Measurements from ENCODE around the gene CTNNBL1.

The CTNNBL1 gene

GRCh38 chr20:37866051-37866450 is 172.2 kb downstream of the CTNNBL1 start:
- H3K4me2 ChIP-seq (ENCODE audit: low read length, poor library complexity, severe bottlenecking) = no peak overlapping the region
- no peak overlapping the region for H3K4ac ChIP-seq (ENCODE audit: low read depth in 1 of 2, low read length in 2 of 2)
- peaks cover 36 to 51% of the 10 kb centered on the region in 2 experiments for H3K36me3 ChIP-seq (ENCODE audit: control insufficient read depth in 1 of 2, insufficient read depth in 2 of 2, low read depth in 1 of 2, low read length in 2 of 2)
- H2AFZ ChIP-seq (ENCODE audit: low read depth, low read length) = no peak overlapping the region
- no peak overlapping the region for H3K23ac ChIP-seq (ENCODE audit: low read length in 2 of 2)
- H2BK12ac ChIP-seq (ENCODE audit: low read length in 2 of 2) = no peak overlapping the region
- H3K27me3 ChIP-seq (ENCODE audit: control insufficient read depth in 1 of 2, insufficient read depth in 1 of 2, low read length in 2 of 2) = no peaks in the 10 kb centered on the region
- no peaks in the 10 kb centered on the region for H3K9me3 ChIP-seq (ENCODE audit: control insufficient read depth, low read length)
- H3K4me3 ChIP-seq (ENCODE audit: insufficient read depth in 1 of 2, low read depth in 1 of 2, low read length in 2 of 2) = no peak overlapping the region
- no peak overlapping the region for H2BK15ac ChIP-seq (ENCODE audit: low read depth, poor library complexity, severe bottlenecking)
- H2AK5ac ChIP-seq (ENCODE audit: low read length, severe bottlenecking) = no peak overlapping the region
- H3K9ac ChIP-seq (ENCODE audit: low read length) = no peak overlapping the region
- H3K18ac ChIP-seq (ENCODE audit: low read depth in 1 of 2, low read length in 2 of 2) = no peak overlapping the region
- WGBS = 96% methylated on average over 9 of the region's 10 CpGs
- H3K4me1 ChIP-seq (ENCODE audit: control insufficient read depth, insufficient read depth, low read depth, low read length) = peaks cover 1% of the 10 kb centered on the region
- no peak for DNase-seq
- no peak overlapping the region for H3K27ac ChIP-seq (ENCODE audit: low read length, poor library complexity, severe bottlenecking)
- no peak overlapping the region for H4K91ac ChIP-seq (ENCODE audit: low read length)
- H4K8ac ChIP-seq (ENCODE audit: low read length) = no peak overlapping the region
- no peaks in the 10 kb centered on the region for H3K79me1 ChIP-seq (replicated peaks; ENCODE audit: low read length, poor library complexity, severe bottlenecking)
- H3K14ac ChIP-seq (ENCODE audit: low read length in 2 of 2) = no peak overlapping the region
- no peak overlapping the region for H2BK120ac ChIP-seq (ENCODE audit: low read depth, low read length)
- H2BK5ac ChIP-seq (ENCODE audit: low read depth, low read length, poor library complexity, severe bottlenecking) = no peak overlapping the region

GRCh38 chr20:37867289-37868195 is 173.7 kb downstream of the CTNNBL1 start:
- Histone ChIP-seq H2AK5ac (ENCODE audit: low read length, severe bottlenecking) (no peak overlapping the region), H3K9me3 (ENCODE audit: control insufficient read depth, low read length) (no peaks in the 10 kb centered on the region), H3K27me3 (ENCODE audit: control insufficient read depth in 1 of 2, insufficient read depth in 1 of 2, low read length in 2 of 2) (no peaks in the 10 kb centered on the region), H2BK120ac (ENCODE audit: low read depth, low read length) (no peak overlapping the region), H3K27ac (ENCODE audit: low read length, poor library complexity, severe bottlenecking) (no peak overlapping the region), H4K91ac (ENCODE audit: low read length) (no peak overlapping the region), H3K79me1 (replicated peaks; ENCODE audit: low read length, poor library complexity, severe bottlenecking) (no peaks in the 10 kb centered on the region), H2BK15ac (ENCODE audit: low read depth, poor library complexity, severe bottlenecking) (no peak overlapping the region), H4K8ac (ENCODE audit: low read length) (no peak overlapping the region), H3K36me3 (ENCODE audit: control insufficient read depth in 1 of 2, insufficient read depth in 2 of 2, low read depth in 1 of 2, low read length in 2 of 2) (peaks cover 45 to 50% of the 10 kb centered on the region in 2 experiments), H3K4me2 (ENCODE audit: low read length, poor library complexity, severe bottlenecking) (no peak overlapping the region), H2AFZ (ENCODE audit: low read depth, low read length) (no peak overlapping the region), H3K4me3 (ENCODE audit: insufficient read depth in 1 of 2, low read depth in 1 of 2, low read length in 2 of 2) (no peak overlapping the region), H2BK12ac (ENCODE audit: low read length in 2 of 2) (no peak overlapping the region), H3K18ac (ENCODE audit: low read depth in 1 of 2, low read length in 2 of 2) (no peak overlapping the region), H3K4ac (ENCODE audit: low read depth in 1 of 2, low read length in 2 of 2) (no peak overlapping the region), H3K9ac (ENCODE audit: low read length) (no peak overlapping the region), H3K23ac (ENCODE audit: low read length in 2 of 2) (no peak overlapping the region), H3K4me1 (ENCODE audit: control insufficient read depth, insufficient read depth, low read depth, low read length) (peaks cover 1% of the 10 kb centered on the region), H3K14ac (ENCODE audit: low read length in 2 of 2) (no peak overlapping the region), H2BK5ac (ENCODE audit: low read depth, low read length, poor library complexity, severe bottlenecking) (no peak overlapping the region)
- peak; percentile 11 for DNase-seq
- WGBS = 93% methylated on average over 12 of the region's 15 CpGs

DNA sequence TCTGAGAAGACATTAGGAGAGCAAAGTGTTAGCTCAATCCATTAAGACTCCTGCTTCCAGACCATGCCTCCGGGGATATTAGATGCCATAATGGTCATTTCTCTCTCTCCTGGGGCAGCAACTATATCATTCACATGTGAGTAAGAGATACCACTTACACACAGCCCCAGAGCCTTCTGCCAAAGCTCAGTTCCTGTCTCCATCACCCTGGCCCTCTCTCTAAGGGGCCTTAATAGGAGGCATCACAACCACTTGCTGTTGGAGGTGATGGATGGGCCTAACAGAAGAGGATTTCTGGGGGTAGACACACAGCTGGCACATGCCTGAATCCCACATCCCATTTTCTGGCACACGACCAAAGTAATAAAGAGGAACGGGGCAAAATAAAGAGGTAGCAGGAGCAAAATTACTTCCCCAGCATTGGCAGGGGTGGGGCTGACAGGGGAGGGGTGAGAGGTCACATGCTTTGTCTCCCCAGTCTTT is 175.1 kb downstream of the CTNNBL1 start:
- H3K23ac ChIP-seq (ENCODE audit: low read length in 2 of 2) = no peak overlapping the region
- no peaks in the 10 kb centered on the region for H3K9me3 ChIP-seq (ENCODE audit: control insufficient read depth, low read length)
- no peak overlapping the region for H2BK15ac ChIP-seq (ENCODE audit: low read depth, poor library complexity, severe bottlenecking)
- H2AFZ ChIP-seq (ENCODE audit: low read depth, low read length) = no peak overlapping the region
- no peak overlapping the region for H3K4ac ChIP-seq (ENCODE audit: low read depth in 1 of 2, low read length in 2 of 2)
- no peak overlapping the region for H4K8ac ChIP-seq (ENCODE audit: low read length)
- H2BK120ac ChIP-seq (ENCODE audit: low read depth, low read length) = no peak overlapping the region
- no peaks in the 10 kb centered on the region for H3K79me1 ChIP-seq (replicated peaks; ENCODE audit: low read length, poor library complexity, severe bottlenecking)
- peaks cover 44 to 50% of the 10 kb centered on the region in 2 experiments for H3K36me3 ChIP-seq (ENCODE audit: control insufficient read depth in 1 of 2, insufficient read depth in 2 of 2, low read depth in 1 of 2, low read length in 2 of 2)
- no peak overlapping the region for H3K4me2 ChIP-seq (ENCODE audit: low read length, poor library complexity, severe bottlenecking)
- peaks cover 1% of the 10 kb centered on the region for H3K4me1 ChIP-seq (ENCODE audit: control insufficient read depth, insufficient read depth, low read depth, low read length)
- no peak overlapping the region for H4K91ac ChIP-seq (ENCODE audit: low read length)
- WGBS = 90% methylated on average over 3 of the region's 3 CpGs
- H3K14ac ChIP-seq (ENCODE audit: low read length in 2 of 2) = no peak overlapping the region
- H2BK5ac ChIP-seq (ENCODE audit: low read depth, low read length, poor library complexity, severe bottlenecking) = no peak overlapping the region
- H3K9ac ChIP-seq (ENCODE audit: low read length) = no peak overlapping the region
- no peak overlapping the region for H3K18ac ChIP-seq (ENCODE audit: low read depth in 1 of 2, low read length in 2 of 2)
- H3K27me3 ChIP-seq (ENCODE audit: control insufficient read depth in 1 of 2, insufficient read depth in 1 of 2, low read length in 2 of 2) = no peaks in the 10 kb centered on the region
- no peak overlapping the region for H2BK12ac ChIP-seq (ENCODE audit: low read length in 2 of 2)
- H3K27ac ChIP-seq (ENCODE audit: low read length, poor library complexity, severe bottlenecking) = no peak overlapping the region
- no peak overlapping the region for H2AK5ac ChIP-seq (ENCODE audit: low read length, severe bottlenecking)
- H3K4me3 ChIP-seq (ENCODE audit: insufficient read depth in 1 of 2, low read depth in 1 of 2, low read length in 2 of 2) = no peak overlapping the region
- no peak for DNase-seq

DNA sequence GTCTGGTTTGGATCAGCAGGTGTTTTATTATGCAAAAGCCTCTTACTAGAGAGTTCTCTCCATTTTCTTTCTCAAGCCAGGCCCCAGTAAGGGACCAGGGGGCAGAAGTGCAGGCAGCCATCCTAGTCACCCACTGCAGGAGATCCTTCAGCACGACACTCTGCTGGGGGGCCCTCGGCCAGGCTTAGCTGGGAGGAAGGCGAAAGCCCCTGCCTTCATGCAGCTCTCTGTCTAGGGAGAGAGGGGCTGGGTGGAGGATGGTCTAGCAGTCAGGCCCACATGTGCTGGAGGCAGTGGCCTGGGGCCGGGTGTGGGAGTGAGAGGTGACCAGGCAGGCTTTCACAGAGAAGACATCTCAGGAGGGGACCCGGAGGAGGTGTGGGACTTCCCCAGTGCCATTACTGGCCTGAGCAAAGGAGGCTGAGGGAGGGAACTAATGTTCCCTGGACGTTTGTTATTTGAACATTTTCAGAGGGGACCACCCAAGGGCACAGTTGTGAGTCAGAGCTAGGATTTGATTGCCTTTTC is 175.6 kb downstream of the CTNNBL1 start:
- Histone ChIP-seq H3K4me3 (ENCODE audit: insufficient read depth in 1 of 2, low read depth in 1 of 2, low read length in 2 of 2) (no peak overlapping the region), H2BK15ac (ENCODE audit: low read depth, poor library complexity, severe bottlenecking) (no peak overlapping the region), H2BK12ac (ENCODE audit: low read length in 2 of 2) (no peak overlapping the region), H3K4me2 (ENCODE audit: low read length, poor library complexity, severe bottlenecking) (no peak overlapping the region), H2BK120ac (ENCODE audit: low read depth, low read length) (no peak overlapping the region), H3K9me3 (ENCODE audit: control insufficient read depth, low read length) (no peaks in the 10 kb centered on the region), H3K18ac (ENCODE audit: low read depth in 1 of 2, low read length in 2 of 2) (no peak overlapping the region), H3K79me1 (replicated peaks; ENCODE audit: low read length, poor library complexity, severe bottlenecking) (no peaks in the 10 kb centered on the region), H4K91ac (ENCODE audit: low read length) (no peak overlapping the region), H2BK5ac (ENCODE audit: low read depth, low read length, poor library complexity, severe bottlenecking) (no peak overlapping the region), H3K23ac (ENCODE audit: low read length in 2 of 2) (no peak overlapping the region), H4K8ac (ENCODE audit: low read length) (no peak overlapping the region), H2AK5ac (ENCODE audit: low read length, severe bottlenecking) (no peak overlapping the region), H3K14ac (ENCODE audit: low read length in 2 of 2) (no peak overlapping the region), H3K9ac (ENCODE audit: low read length) (no peak overlapping the region), H3K27ac (ENCODE audit: low read length, poor library complexity, severe bottlenecking) (no peak overlapping the region), H3K27me3 (ENCODE audit: control insufficient read depth in 1 of 2, insufficient read depth in 1 of 2, low read length in 2 of 2) (no peaks in the 10 kb centered on the region), H3K4ac (ENCODE audit: low read depth in 1 of 2, low read length in 2 of 2) (no peak overlapping the region), H3K4me1 (ENCODE audit: control insufficient read depth, insufficient read depth, low read depth, low read length) (peaks cover 1% of the 10 kb centered on the region), H3K36me3 (ENCODE audit: control insufficient read depth in 1 of 2, insufficient read depth in 2 of 2, low read depth in 1 of 2, low read length in 2 of 2) (peaks cover 46 to 55% of the 10 kb centered on the region in 2 experiments), H2AFZ (ENCODE audit: low read depth, low read length) (no peak overlapping the region)
- 82% methylated on average over 5 of the region's 6 CpGs for WGBS
- DNase-seq = no peak

Data from mesenchymal stem cell (in vitro differentiated cells and primary cell).